ENCODE results near the gene GTPBP2. TPM values are rescaled to one million over a fixed set of nuclear protein-coding genes. Genes with fewer than 3 reads are reported as not detected.

Gene GTPBP2
- total and polyA plus RNA-seq, 2 of the 4 experiments (the other 2 are of a cell fraction), result 38.4 to 86.6 TPM

- Histone ChIP-seq H3K23ac (ENCODE audit: low read depth, low read length) (0 out of 2 replicates have a peak overlapping the region, but pooled peaks have one; percentile 28), H3K14ac (replicated peaks; ENCODE audit: low read depth, low read length) (peak overlapping the region; percentile 20; the same call in 1 of the 2 replicates), H2BK15ac (ENCODE audit: low read depth, low read length) (no peak overlapping the region; the same call in 1 of the 3 replicates), H3K4ac (ENCODE audit: low read depth, low read length) (peak overlapping the region; percentile 31), H3K56ac (ENCODE audit: extremely low read depth, insufficient read depth, low read length) (no peak overlapping the region), H2AFZ (replicated peaks; ENCODE audit: low read length, poor library complexity) (peak overlapping the region; percentile 35), H3K9me1 (ENCODE audit: insufficient read depth, low read length) (peaks cover 20% of the 10 kb centered on the region; the same call in 1 of the 2 replicates), H4K91ac (ENCODE audit: insufficient read depth, low read depth, low read length) (peak overlapping the region; percentile 25; the same call in 1 of the 2 replicates), H3K79me1 (ENCODE audit: low read depth in 1 of 2, low read length in 2 of 2) (no peaks in the 10 kb centered on the region), H2BK5ac (ENCODE audit: low read depth, low read length, poor library complexity, severe bottlenecking) (peak overlapping the region; percentile 14), H3K9ac (ENCODE audit: low read depth, low read length) (peak overlapping the region; percentile 32; the same call in 1 of the 2 replicates), H2AK5ac (ENCODE audit: low read depth, low read length) (peak overlapping the region; percentile 70), H2BK20ac (ENCODE audit: low read depth, low read length) (no peak overlapping the region), H3K4me2 (ENCODE audit: low read depth, low read length) (no peak overlapping the region), H3K4me1 (ENCODE audit: control insufficient read depth, insufficient read depth, low read length) (peaks cover 17% of the 10 kb centered on the region), H3K4me3 (ENCODE audit: insufficient read depth, low read depth, low read length) (no peak overlapping the region), H3K36me3 (ENCODE audit: control insufficient read depth, insufficient read depth, low read length) (peaks cover 19% of the 10 kb centered on the region; the same call in 1 of the 2 replicates), H2AK9ac (replicated peaks; ENCODE audit: low read depth, low read length, poor library complexity) (peak overlapping the region; percentile 66), H4K8ac (ENCODE audit: low read depth in 2 of 2, low read length in 2 of 2) (peak overlapping the region; percentile 45 to 62; a peak in 3 of 4 replicates), H2BK120ac (ENCODE audit: low read depth, low read length) (no peak overlapping the region; the same call in 1 of the 2 replicates), H3K18ac (ENCODE audit: low read depth, low read length) (peak overlapping the region; percentile 17; the same call in 1 of the 2 replicates), H3K27me3 (ENCODE audit: control insufficient read depth, insufficient read depth, low read length) (no peaks in the 10 kb centered on the region), H4K20me1 (ENCODE audit: insufficient read depth, low read length) (no peaks in the 10 kb centered on the region; the same call in 1 of the 2 replicates), H3K9me3 (ENCODE audit: control insufficient read depth, insufficient read depth, low read length) (no peaks in the 10 kb centered on the region), H3K27ac (ENCODE audit: insufficient read depth, low read length) (no peak overlapping the region), H4K5ac (ENCODE audit: low read depth, low read length) (peak overlapping the region; percentile 45)
- dilution Hi-C loops (cut with HindIII; ENCODE audit: low sequenced_read_pairs, unreplicated experiment) (no loop called here), intact Hi-C loops (cut with micrococcal nuclease) (loop anchor here (10.0 kb wide), 1 partner anchor 286 kb away; no protein-coding TSS in a partner anchor), in situ Hi-C loops (cut with MboI; ENCODE audit: low sequenced_read_pairs) (loop anchor here (5.0 kb wide), 2 partner anchors 99 to 414 kb away; no protein-coding TSS in a partner anchor)
- POLR2A ChIA-PET (ENCODE audit: unreplicated experiment), result interaction anchor here (0.6 kb wide), 1 partner anchor 101 kb away, joined by 3 read pairs; no protein-coding TSS in a partner anchor
- no TSS peak for BruUV-seq (replicated peaks)
- CTCF ChIA-PET, result interaction anchor here (0.5 to 1.2 kb wide), 5 partner anchors 92 to 413 kb away, joined by 3 to 4 read pairs (median 3); no protein-coding TSS in a partner anchor
- peak; percentile 53 for ATAC-seq (ENCODE audit: low read depth)
- WGBS, 2 experiments (ENCODE audit: extremely low coverage in 2 of 2, insufficient read length in 1 of 2), result 41% methylated on average over 2 of the region's 17 CpGs; no CpG with 5 or more reads in 1 of the 2 experiments
- peak; percentile 36 for DNase-seq
- no peak for TF ChIP-seq RFX5 (IDR thresholded peaks at IDR 0.05; ENCODE audit: low read depth, low read length)
- peak; percentile 26; the same call in 1 of the 2 replicates for TF ChIP-seq SMC3 (IDR thresholded peaks at IDR 0.05; ENCODE audit: low read depth, low read length)
- TF ChIP-seq FOS (IDR thresholded peaks at IDR 0.05; ENCODE audit: low read depth, low read length), result no peak
- TF ChIP-seq CEBPB (IDR thresholded peaks at IDR 0.05; ENCODE audit: low read depth, low read length), result no peak
- no peak for TF ChIP-seq RCOR1 (IDR thresholded peaks at IDR 0.05; ENCODE audit: insufficient replicate concordance, low read length)
- no peak for TF ChIP-seq CHD1 (IDR thresholded peaks at IDR 0.05; ENCODE audit: low read depth, low read length)
- TF ChIP-seq ELK1 (IDR thresholded peaks at IDR 0.05; ENCODE audit: borderline replicate concordance, low read depth, low read length), result no peak
- peak; percentile 31 for TF ChIP-seq RAD21 (IDR thresholded peaks at IDR 0.05; ENCODE audit: low read length)
- TF ChIP-seq BHLHE40 (IDR thresholded peaks at IDR 0.05; ENCODE audit: low read depth, low read length), result no peak
- no peak for TF ChIP-seq USF2 (IDR thresholded peaks at IDR 0.05; ENCODE audit: low read depth, low read length)
- no peak for TF ChIP-seq MXI1 (IDR thresholded peaks at IDR 0.05; ENCODE audit: borderline replicate concordance, low read depth, low read length)
- TF ChIP-seq CTCF (conservative IDR thresholded peaks at IDR 0.05; ENCODE audit: low read depth, low read length), result peak; percentile 52
Observed at GRCh38 chr6:43668151-43669028, 39.3 kb upstream of the GTPBP2 start.

Data from IMR-90 (cell line).